Measurements from ENCODE around the gene PPP1R13L.
"Not testable (repeated sequence)": the region's sequence is repeated elsewhere in the genome, so short reads cannot be mapped to it uniquely, and the experiment has no call there.

The PPP1R13L gene

GRCh38 chr19:45432543-45432942 is 27.7 kb upstream of the PPP1R13L start:
- in situ Hi-C loops (cut with MboI; ENCODE audit: low sequenced_read_pairs) = not testable (repeated sequence)

GRCh38 chr19:45431008-45431407 is 26.1 kb upstream of the PPP1R13L start:
- in situ Hi-C loops (cut with MboI; ENCODE audit: low sequenced_read_pairs) = not testable (repeated sequence)

DNA sequence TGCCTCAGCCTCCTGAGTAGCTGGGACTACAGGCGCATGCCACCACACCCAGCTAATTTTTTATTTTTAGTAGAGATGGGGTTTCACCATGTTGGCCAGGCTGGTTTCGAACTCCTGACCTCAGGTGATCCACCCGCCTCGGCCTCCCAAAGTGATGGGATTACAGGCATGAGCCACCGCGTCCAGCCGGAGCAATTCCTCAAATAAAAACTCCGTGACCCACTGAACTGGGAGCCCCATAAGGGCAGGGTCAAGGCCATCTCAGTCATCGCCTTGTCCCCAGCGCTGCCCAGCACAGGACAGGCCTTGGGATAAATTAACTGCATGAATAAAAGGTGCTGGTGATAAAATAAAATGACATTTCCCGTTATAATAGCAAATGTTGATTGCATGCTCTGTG is 25.0 kb upstream of the PPP1R13L start:
- in situ Hi-C loops (cut with MboI; ENCODE audit: low sequenced_read_pairs) = not testable (repeated sequence)

DNA sequence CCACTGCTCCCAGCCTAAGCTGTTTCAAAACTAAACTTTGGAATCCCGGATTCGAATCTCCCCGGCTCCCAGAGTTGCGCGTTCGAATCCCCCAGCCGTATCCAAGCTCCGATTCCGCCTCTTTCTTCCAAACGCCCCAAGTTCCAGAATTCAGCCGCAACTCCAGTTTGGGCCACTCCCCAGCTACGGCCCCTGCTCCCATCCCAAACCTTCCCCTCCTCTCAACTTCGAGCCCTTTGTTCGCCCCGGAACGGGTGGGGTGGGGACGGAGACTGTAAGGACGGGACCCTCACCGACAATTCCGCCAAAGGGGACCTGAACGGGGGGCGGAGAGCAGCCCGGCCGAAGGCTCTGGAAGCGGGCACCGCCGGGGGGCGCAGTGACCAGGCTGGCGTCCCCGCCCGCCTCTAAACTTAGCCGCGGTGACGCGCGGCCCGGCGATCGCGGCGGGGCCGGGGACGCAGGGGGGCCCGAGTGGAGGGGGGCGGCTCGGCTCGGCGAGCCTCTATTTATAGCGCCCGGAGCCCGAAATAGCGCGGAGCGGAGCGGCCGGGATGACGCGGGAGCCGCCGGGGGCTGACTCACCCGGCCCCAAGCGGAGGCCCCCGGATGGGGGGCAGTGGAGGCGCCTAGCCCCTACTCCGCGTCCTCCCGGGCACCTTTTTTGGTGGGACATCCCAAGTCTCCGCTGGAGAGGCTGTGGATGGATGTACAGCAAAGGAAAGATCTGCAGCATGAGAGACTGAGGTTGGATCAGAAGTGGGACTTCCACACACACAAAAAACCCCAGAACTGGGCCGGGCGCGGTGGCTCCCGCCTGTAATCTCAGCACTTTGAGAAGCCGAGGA is 23.7 kb upstream of the PPP1R13L start:
- in situ Hi-C loops (cut with MboI; ENCODE audit: low sequenced_read_pairs) = no loop called here

DNA sequence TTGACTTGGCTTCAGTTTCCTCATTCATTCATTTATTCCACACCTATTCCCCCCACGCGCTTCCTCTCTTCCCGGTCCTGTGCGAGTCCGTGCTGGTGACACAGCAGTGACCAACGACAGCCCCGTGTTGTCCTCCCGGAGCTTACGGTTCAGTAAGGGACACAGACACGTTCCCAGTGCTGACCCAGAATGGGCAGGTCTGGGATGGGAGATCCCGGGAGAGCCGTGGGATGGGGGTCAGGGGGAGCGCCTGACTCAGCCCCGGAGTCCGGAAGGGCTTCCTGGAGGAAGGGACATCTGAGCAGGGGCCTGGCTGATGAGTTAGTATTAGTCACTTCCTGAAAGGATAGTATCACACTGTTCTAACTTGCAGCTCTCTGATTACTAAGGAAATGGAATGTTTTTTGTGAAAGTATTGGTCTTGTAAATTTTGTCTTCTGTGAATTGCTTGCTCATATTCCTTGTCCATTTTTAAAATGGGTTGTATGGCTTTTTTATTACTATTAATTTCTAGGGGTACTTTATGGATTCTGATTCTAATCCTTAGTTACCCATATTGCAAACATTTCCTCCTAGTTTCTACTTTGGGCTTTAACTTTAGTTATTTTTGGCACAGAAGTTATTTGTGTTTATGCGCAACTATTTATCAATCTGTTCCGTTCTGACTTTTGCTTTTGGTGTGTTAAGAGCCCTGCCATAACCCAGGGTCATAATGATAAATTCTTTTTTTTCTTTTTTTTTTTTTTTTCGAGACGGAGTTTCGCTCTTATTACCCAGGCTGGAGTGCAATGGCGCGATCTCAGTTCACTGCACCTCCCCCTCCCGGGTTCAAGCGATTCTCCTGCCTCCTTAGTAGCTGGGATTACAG is 19.6 kb upstream of the PPP1R13L start:
- in situ Hi-C loops (cut with MboI; ENCODE audit: low sequenced_read_pairs) = no loop called here

GRCh38 chr19:45423589-45424190 is 18.8 kb upstream of the PPP1R13L start, which contains the start of gene ERCC1:
ERCC1 (minus strand) TSS chr19:45423917; CDS start chr19:45423374, 543 bp downstream.
- in situ Hi-C loops (cut with MboI; ENCODE audit: low sequenced_read_pairs) = no loop called here

GRCh38 chr19:45423033-45423588 is 18.2 kb upstream of the PPP1R13L start:
- in situ Hi-C loops (cut with MboI; ENCODE audit: low sequenced_read_pairs) = no loop called here

DNA sequence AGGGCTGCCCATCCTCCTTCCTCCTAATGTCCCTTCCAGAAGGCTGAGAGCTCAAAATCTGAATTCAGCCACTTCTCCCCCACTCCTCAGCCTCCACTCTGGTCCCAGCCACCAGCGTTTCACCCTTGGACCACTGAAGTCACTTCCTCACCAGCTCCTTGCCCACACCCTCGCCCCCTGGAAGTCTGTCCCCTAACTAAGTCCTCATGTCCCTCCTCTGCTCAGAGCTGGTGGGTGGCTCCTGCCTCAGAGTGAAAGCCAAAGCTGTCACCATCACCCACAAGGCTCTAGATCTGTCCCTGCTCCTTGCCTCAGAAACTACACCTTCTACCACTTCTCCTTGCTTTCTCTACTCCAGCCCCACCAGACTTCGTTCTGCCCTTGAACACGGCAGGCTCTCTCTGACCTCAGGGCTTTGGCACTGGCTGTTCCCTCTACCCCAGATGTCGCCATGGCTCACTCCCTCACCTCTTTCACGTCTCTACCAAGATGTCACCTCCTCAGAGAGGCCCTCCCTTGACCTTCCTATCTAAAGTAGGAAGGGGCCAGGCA is 17.2 kb upstream of the PPP1R13L start:
- in situ Hi-C loops (cut with MboI; ENCODE audit: low sequenced_read_pairs) = no loop called here

DNA sequence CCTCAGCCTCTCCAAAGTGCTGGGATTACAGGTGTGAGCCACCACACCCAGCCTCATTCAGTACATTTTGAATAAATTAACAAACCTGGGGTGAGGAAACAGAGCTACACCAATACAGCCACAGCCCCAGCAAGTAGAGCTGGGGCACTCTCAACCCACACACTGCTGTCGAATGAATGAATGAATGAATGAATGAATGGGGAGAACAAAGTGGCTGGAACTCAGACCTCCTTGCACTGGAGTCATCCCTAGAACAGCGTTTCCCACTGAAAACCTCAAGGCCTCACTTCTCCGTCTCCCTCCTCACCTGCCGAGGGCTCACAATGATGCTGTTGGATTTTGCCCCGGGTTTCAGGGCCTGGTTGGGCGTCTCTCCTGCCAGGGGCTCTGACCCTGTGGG is 16.0 kb upstream of the PPP1R13L start:
- in situ Hi-C loops (cut with MboI; ENCODE audit: low sequenced_read_pairs) = no loop called here

DNA sequence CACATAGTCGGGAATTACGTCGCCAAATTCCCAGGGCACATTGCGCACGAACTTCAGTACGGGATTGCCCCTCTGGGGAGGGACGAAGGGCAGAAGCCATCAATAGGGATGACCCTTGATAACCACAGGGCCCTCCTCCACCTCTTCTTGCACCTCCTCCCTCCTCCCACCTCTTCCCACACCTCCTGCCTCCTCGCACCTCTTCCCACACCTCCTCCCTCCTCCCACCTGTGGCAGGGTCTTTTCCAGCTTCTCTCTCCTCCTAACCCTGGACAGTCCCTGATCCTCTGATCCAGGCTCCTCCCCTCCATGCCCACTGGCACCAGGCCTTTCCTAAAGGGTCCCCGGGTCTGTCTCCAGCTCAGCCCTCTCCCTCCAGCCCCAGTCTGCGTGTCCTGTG is 15.5 kb upstream of the PPP1R13L start:
- in situ Hi-C loops (cut with MboI; ENCODE audit: low sequenced_read_pairs) = no loop called here

DNA sequence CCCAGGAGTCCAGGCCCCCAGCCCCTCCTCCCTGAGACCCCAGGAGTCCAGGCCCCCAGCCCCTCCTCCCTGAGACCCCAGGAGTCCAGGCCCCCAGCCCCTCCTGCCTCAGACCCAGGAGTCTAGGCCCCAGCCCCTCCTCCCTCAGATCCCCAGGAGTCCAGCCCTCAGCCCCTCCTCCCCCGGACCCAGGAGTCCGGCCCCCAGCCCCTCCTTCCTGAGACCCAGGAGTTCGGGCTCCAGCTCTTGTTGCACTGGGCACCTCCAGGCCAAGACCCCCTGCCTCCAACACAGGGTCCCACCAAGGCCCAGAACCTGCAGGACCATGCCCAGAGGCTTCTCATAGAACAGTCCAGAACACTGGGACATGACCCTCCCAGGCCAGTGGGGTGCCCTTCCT is 15.0 kb upstream of the PPP1R13L start:
- in situ Hi-C loops (cut with MboI; ENCODE audit: low sequenced_read_pairs) = no loop called here

DNA sequence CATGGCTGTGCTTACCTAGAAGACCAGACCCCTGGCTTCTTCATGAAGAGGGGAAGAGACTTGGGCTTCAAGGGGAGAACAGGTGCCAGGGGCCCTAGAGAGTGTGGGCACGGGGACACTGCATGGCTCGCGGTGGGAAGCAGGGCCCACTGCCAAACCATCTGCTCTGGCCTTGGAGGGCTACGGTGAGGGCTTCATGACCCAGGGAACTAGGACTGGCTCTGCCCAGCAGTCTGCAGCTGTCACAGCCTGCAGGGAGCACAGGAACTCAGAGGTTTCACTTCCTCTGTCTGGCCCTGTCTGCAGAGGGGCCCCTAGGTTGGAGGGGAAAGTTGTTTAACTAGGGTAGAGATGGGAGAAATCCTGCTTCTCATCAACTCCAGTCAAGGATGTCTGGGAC is 14.5 kb upstream of the PPP1R13L start:
- in situ Hi-C loops (cut with MboI; ENCODE audit: low sequenced_read_pairs) = no loop called here

DNA sequence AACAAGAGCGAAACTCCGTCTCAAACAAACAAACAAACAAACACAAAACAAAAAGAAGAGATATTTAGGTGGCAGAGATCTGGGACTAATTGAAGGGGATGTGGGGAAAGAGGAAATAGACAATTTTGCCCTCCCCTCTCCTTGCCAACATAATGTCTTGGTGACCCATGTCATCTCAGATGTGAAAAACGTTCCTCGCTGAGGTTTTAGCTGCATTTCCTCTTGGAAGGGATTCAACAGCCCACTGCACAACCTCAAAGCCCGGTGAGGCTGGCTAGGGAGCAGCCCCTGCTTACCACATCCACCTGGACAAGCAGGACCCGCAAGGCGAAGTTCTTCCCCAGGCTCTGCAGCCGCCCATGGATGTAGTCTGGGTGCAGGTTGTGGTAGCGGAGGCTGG is 13.9 kb upstream of the PPP1R13L start:
- in situ Hi-C loops (cut with MboI; ENCODE audit: low sequenced_read_pairs) = no loop called here

GRCh38 chr19:45417151-45417550 is 12.3 kb upstream of the PPP1R13L start:
- in situ Hi-C loops (cut with MboI; ENCODE audit: low sequenced_read_pairs) = no loop called here

DNA sequence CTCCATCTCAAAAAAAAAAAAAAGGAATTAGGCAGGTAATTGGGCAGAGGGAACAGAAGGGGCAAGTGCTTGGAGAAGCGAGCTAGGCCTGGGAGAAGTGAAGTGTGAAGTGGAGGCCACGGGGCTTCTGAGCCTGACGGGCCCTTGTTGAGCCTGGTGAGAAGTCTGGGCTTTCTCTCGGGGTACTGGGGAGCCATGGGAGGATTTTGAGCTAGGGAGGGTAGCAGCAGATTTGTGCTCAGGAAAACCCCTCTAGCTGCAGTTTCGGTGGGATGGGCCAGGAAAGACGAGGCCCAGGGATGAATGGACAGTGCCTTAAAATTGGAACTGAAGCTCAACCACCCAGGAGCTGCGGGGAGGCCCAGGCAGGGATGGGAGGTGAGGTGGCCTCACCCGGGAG is 9.6 kb upstream of the PPP1R13L start:
- in situ Hi-C loops (cut with MboI; ENCODE audit: low sequenced_read_pairs) = no loop called here

- in situ Hi-C loops (cut with MboI; ENCODE audit: low sequenced_read_pairs) = no loop called here
These were observed 8.6 kb upstream of the PPP1R13L start for GRCh38 chr19:45413497-45413896.

DNA sequence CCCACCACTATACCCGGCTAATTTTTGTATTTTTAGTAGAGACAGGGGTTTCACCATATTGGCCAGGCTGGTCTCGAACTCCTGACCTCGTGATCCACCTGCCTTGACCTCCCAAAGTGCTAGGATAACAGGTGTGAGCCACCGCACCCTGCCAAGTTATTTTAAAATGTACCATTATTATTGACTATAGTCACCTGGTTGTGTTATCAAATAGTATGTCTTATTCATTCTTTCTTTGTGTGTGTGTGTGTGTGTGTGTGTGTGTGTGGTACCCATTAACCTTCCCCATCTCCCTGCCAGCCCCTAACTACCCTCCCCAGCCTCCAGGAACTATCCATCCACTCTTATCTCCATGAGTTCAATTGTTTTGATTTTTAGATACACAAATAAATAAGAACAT is 5.5 kb upstream of the PPP1R13L start:
- in situ Hi-C loops (cut with MboI; ENCODE audit: low sequenced_read_pairs) = not testable (repeated sequence)

- in situ Hi-C loops (cut with MboI; ENCODE audit: low sequenced_read_pairs) = no loop called here
These were observed 4.7 kb upstream of the PPP1R13L start for GRCh38 chr19:45409557-45409920.

DNA sequence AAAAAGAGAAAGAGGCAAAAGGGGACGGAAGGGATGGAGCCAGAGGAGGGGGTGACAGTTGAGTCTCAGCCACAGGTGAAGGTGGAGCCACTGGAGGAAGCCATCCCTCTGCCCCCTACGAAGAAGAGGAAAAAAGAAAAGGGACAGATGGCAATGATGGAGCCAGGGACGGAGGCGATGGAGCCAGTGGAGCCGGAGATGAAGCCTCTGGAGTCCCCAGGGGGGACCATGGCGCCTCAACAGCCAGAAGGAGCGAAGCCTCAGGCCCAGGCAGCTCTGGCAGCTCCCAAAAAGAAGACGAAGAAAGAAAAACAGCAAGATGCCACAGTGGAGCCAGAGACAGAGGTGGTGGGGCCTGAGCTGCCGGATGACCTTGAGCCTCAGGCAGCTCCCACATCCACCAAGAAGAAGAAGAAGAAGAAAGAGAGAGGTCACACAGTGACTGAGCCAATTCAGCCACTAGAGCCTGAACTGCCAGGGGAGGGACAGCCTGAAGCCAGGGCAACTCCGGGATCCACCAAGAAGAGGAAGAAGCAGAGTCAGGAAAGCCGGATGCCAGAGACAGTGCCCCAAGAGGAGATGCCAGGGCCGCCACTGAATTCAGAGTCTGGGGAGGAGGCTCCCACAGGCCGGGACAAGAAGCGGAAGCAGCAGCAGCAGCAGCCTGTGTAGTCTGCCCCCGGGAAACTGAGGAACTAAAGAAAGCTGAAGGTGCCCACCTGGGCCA is 4.1 kb upstream of the PPP1R13L start:
- in situ Hi-C loops (cut with MboI; ENCODE audit: low sequenced_read_pairs) = no loop called here

DNA sequence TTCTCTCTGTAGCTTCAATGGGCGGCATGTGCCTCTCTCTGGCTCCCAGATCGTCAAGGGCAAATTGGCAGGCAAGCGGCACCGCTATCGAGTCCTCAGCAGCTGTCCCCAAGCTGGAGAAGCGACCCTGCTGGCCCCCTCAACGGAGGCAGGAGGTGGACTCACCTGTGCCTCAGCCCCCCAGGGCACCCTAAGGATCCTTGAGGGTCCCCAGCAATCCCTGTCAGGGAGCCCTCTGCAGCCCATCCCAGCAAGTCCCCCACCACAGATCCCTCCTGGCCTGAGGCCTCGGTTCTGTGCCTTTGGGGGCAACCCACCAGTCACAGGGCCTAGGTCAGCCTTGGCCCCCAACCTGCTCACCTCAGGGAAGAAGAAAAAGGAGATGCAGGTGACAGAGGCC is 3.3 kb upstream of the PPP1R13L start:
- in situ Hi-C loops (cut with MboI; ENCODE audit: low sequenced_read_pairs) = no loop called here
